GM21390 (cell line): ENCODE data around the gene CDK10.
A peak's percentile ranks its signal among the peaks of the same experiment; 100 is the strongest.
"Not testable (repeated sequence)": the region's sequence is repeated elsewhere in the genome, so short reads cannot be mapped to it uniquely, and the experiment has no call there.

Experiments
- ATAC-seq: cut with Tn5 transposase; IDR thresholded peaks from one replicate; pipeline ENCODE4 v1.9.1; 2021; ENCODE audit not compliant: unreplicated experiment

The CDK10 gene, protein sequence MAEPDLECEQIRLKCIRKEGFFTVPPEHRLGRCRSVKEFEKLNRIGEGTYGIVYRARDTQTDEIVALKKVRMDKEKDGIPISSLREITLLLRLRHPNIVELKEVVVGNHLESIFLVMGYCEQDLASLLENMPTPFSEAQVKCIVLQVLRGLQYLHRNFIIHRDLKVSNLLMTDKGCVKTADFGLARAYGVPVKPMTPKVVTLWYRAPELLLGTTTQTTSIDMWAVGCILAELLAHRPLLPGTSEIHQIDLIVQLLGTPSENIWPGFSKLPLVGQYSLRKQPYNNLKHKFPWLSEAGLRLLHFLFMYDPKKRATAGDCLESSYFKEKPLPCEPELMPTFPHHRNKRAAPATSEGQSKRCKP

DNA sequence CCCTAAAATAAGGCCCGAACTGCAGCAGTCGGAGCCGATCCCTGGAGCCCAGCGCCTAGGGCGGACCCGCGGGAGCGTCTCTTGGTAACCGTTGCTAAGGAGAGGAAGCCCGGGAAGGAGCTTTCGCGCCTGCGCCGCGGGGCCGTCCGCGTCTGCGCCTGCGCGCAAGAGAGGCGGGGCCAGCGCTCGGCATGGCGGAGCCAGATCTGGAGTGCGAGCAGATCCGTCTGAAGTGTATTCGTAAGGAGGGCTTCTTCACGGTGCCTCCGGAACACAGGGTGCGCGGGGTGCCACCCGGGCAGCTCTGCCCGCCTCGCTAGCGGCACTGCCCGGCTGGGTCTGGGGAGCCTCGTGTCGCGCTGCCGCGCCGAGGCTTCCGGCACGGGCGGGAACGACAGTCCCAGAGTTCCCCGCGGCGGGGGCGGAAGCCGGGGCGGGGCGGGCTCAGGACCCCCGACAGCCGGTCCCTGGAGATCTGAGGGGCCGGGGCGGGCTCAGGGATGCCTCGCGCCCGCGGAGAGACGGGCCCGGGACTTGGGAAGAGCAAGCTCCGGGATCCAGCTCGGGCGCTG is at the start of gene CDK10:
TSS of gene CDK10 (plus strand) at position 170 of the 572 bp plus-strand sequence. CDS start at position 192, 22 bp downstream.
- peak; percentile 82 for ATAC-seq

DNA sequence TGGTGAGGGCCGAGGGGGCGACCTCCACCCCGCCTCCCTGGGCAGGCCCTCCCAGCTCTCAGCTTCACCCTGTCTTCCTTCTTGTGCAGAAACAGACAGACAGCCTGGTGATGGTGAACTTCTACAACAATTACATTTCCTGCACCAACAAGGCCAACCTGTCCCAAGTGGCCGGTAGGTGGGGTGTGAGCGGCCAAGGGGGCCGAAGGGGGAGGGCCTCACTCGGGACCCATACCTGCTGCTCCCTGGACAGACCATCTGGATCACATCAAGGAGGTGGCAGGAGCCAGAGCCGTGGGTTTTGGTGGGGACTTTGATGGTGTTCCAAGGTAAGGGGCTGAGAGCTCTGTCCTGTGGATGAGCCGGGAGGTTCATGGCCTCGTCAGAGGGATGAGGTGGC is 49.1 kb upstream of the CDK10 start:
- no peak for ATAC-seq

DNA sequence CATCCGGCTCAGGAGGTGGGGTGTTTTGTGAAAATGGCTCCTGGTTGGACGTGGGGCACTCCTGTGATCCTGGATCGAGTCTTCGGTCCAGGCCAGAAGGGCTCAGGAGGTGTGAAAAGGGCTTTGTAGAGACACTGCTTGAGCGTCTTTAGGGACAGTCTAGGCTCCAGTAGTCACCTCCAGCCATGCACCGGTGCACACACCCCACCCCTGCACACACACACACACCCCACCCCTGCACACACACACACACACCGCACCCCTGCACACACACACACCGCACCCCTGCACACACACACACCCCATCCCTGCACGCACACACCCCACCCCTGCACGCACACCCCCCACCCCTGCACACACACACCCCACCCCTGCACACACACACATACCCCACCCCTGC is 48.0 kb upstream of the CDK10 start:
- ATAC-seq = no peak

DNA sequence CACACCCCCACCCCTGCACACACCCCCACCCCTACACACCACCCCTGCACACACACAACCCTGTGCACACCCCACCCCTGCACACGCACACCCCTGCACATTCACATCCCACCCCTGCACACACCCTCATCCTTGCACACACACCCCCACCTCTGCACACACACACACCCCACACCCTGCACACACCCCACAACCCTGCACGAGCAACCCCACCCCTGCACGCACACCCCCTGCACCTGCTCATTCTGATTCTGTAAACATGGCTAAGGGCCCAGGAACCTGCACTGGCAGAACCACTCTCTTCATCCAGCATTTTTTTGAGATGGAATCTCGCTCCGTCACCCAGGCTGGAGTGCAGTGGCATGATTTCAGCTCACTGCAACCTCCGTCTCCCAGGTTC is 47.1 kb upstream of the CDK10 start:
- no peak for ATAC-seq

DNA sequence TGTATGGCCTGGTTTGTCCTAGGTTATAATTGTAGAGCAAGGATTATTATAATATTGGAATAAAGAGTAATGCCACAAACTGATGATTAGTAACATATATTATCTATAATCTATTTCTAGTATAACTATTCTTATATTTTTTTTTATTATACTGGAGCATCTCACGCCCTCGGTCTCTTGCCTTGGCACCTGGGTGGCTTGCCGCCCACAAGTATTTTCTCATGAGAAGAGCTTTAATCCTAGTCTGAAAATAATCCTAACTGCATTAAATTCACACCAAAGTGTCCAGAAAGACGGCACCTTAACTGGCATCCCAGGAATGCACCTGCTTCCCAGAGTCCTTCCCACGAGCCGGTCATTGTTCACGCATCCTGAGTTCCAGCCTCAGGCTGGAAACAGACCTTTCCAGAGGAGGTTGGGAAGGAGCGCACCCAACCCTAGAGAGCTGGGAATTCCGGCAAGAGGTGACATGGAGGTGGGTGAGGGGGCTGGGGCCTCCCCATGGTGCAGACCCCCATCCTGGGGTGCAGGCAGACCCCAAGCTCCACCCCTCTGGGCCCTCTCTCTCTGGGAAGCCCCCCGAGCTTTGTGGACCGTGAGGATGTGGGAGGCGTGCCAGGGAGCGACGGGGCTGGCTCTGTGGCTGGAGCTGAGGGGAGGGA is 44.9 kb upstream of the CDK10 start:
- no peak for ATAC-seq

DNA sequence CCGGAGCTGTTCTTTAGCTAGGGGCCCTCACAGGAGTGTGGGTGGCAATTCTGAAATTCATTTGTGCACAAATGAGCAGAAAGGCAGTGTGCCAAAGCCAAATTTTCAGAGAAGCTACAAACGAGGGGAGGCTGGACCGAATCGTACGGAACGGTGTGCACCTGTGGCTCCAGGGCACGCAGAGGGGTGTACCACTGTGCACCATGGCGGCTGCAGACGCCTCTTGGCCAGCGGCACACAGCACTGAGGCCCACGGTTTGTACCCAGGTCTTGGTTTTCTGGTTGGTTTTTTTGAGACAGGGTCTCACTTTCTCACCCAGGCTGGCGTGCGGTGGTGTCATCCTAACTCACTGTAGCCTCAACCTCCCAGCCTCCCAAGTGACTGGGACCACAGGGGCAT is 43.9 kb upstream of the CDK10 start:
- ATAC-seq = no peak

DNA sequence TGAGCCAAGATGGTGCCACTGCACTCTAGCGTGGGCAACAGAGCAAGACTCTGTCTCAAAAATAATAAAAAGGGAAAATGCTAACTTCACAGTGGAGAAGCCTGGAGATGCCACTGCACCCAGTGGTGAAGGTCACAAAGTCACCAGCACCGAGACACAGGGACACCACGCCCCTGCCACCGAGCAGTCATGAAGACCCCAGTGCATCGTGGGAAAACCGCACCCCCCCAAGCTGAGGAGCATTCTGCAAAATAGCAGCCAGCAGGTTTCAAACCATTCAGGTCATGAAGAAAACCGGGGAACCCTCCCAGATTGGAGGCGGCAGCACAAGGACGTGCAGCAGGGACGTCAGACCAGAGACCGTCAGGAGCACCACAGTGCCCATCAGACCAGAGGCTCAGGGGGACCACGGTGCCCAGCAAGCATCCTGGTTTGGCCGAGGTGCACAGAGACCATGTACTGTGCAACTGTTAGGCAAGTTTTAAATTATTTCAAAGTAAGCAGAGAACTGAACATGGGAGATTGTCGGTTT is 42.7 kb upstream of the CDK10 start:
- no peak for ATAC-seq

DNA sequence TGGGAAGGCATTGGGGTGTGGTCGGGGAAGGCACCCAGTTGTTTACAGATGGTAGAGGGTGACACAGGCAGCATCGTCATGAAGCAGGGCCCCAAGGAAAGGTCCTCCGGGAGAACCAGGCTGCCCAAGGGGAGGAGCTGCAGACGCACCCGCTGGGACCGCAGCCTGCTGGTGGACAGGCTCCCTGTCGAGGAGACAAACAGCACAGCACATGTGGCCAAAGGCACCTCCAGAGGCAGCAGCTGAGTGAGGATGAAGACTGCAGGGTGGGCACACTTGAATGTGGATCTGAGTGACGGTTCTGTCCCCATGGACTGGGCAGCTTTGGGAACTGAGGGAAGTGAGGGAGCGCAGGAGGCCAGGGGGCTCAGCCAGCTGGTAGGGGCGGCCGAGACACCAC is 41.4 kb upstream of the CDK10 start:
- ATAC-seq = no peak

DNA sequence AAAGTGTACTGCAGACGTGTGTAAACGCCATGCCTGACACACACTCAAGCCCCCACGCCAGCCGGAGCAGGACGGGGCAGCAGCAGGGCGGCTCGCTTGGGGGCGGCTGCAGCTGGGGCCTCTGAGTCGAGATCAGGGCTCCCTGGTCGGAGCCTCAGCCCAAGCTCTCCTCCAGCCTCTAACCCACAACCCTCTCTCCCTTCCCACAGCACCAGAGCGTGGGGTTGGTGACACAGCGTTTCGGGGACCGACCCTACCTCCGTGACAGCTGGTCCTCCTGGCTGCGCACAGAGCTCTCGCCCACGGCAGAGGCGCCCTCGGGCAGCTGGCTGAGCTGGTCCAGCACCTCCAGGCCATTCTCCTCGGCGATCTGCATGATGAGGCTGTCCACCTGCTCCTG is 40.2 kb upstream of the CDK10 start:
- no peak for ATAC-seq

DNA sequence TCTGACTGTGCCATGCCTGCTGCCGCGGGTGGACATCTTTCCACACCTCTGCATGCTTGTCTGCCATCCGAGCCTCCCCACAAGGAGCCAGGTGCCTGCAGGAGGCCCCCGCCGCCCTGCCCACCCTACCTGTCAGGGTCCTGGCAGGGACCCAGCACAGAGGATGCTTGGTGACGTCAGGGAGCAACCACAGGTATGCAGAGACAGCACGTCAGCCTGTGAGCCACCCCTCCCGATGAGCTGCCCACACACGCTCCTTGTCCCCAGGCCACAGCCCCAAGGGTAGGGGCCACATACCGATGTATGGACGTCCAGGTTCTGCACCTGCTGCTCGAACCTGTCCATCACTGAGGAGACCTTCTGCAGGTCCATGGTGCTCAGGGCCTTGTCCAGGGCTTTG is 39.6 kb upstream of the CDK10 start:
- ATAC-seq = no peak

DNA sequence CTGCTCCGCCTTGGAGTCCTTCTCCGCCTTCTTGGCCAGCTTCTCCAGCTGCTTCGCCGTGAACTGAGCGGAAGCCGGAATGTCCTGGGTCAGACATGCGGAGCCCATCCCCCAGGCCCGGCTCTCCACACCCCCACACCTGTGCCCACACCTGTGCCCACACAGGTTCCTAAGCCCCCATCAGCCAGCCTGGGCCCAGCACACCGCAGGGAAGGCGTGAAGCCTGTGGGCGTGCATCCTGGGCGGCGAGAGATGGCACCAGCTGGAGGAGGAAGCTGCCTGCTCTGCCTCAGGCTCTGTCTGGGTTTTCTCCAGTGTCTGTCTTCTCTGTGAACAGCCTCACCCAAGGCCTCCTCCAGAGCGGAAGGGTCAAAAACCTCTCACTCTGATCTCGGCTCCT is 34.9 kb upstream of the CDK10 start:
- no peak for ATAC-seq

DNA sequence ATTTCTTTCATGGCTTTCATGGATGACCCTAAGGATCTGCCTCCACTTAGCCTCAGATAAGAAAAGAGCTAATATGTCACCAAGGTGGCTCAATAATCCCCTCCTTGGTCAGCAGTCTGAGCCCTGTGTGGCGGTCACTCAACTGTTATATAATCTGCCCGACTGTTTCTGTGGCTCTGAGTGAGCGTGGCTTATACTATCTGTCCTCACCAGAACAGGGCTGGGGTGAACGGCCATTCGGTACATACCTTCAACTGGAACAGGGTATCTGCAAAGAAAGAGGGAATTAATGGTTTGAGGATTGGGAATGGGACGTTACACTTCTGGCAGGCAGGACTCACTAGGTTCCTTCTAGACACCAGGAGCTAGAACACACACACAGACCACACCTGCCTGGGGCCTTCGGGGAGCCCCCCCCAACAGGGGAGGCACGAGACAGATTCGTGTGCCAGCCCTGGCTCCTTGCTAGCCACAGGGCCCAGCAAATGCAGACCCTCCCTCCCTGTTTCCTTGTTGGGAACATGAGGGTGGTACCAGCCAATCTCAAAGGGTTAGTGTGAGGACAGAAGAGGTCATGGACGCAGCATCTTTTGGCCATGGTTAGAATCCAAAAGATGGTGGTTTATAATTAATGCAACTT is 32.7 kb upstream of the CDK10 start:
- ATAC-seq = no peak

DNA sequence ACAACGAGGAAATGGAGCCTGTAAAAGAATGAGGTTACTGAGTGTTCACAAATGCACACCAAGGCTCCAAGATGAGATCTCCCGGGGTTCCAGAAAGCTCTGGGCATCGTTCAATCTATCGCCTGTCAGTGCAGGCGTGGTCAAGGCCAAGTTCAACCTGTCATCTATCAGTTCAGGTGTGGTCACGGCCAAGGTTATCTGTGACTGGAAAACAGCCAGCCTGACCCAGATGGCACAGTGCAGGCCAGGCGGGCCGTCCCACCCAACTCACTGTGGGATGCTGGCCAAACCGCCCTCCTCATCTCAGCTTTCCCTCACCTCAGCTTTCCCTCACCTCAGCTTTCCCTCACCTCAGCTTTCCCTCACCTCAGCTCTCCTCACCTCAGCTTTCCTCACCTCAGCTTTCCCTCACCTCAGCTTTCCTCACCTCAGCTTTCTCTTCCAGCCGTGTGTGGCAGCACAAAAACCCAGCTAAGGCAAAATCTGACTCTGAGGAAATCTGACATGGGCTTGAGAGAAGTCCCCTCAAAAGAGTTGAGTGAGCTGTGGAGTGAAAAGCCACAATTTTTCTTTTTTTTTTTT is 31.3 kb upstream of the CDK10 start:
- no peak for ATAC-seq

DNA sequence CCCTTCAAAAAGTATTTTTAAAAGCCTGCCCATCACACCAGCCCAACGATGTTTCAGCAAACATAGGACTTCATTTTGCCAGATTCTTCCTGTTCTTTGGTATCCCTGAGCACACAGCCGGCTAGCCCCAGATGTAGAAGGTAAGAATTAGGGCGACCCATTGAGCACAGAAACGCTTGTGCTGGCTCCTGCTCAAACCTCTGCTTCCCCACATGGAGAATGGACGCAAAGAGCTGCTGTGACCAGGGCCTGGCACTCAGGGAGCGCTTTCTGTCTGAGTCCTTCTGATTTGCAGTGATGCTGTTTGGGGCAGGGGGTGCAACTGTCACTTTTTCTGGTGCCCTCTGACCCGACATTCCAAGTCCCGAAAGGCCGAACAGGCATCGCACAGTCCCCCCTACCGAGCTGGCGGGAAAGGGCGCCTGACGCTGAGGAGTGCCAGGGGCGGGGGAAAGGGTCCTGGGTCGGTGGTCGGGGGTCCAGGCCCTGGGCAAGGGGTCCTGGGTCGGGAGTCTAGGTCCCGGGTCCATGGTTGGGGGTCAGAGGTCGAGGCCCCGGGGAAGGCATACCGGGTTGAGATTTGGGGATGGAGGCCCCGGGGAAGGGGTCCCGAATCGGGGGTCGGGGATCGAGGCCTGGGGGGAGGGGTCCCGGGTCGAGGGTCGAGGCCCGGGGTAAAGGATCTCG is 29.9 kb upstream of the CDK10 start:
- no peak for ATAC-seq

DNA sequence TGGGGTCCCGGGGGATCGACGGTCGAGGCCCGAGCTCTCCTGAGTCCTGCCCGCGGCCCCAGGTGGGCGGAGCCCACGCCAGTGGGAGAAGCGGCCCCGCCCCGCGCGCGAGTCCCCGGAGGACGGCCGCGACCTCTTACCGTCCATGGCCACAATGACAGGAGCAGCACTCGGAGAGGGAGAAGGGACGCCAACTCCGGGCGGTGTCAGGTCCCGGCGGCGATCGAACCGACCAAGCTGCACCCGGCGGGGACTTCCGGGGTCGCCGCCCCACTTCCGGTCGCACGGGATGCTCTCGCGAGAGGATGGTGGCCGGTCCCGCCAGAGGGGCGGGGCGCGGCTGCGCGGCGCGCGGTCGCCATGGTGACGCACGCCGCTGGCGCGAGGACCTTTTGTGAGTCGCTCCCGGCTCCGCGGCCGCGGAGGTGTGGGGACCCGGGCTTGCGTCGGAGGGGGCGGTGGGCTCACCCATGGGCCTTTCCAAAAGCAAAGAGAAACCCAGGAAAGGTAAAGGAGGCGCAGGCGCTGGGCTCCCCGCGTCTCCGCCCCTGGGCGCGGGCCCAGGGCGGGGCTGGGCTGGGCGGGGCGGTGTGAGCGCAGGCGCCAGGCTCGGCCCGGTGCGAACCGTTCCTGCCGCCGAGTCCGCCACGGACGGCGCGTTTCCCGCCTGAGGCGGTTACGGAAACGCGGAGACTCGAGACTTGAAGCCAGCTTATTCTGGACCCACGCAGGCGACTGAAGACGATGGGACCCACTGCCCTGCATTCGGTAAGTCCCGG is 28.9 kb upstream of the CDK10 start, which contains the start of the genes CHMP1A and SPATA33:
TSS of gene CHMP1A (minus strand) at position 267 of the 779 bp plus-strand sequence. CDS start at position 147, 120 bp downstream.
TSS of gene SPATA33 (plus strand) at position 395 of the 779 bp plus-strand sequence. CDS start at position 471, 76 bp downstream.
- peak; percentile 80 for ATAC-seq

DNA sequence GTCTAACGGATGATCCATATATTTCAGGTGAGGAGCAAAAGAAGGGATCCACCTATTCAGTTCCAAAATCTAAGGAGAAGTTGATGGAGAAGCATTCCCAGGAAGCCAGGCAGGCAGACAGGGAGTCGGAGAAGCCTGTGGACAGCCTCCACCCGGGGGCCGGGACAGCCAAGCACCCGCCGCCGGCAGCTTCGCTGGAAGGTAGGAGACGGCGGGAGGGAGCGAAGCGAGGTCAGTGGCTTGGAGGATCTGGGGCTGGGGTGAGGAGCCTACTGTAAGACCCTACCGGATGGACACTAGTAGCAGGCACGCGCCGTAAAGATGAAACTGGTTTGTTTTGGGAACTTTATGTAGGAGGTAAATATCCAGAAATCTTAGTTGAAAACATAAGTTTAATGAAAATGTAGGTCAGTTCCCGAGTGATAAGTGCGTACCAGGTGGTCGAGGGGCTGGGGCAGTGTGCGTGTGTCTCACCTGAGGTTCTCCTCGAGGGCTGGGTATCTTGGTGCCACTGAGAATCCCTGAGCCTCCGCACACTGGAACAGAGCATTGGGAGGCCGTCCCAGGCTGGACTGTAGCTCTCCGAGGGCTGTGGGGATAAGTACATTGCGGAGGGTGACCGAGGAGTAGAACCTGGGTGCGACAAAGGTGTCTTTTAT is 28.1 kb upstream of the CDK10 start:
- no peak for ATAC-seq

DNA sequence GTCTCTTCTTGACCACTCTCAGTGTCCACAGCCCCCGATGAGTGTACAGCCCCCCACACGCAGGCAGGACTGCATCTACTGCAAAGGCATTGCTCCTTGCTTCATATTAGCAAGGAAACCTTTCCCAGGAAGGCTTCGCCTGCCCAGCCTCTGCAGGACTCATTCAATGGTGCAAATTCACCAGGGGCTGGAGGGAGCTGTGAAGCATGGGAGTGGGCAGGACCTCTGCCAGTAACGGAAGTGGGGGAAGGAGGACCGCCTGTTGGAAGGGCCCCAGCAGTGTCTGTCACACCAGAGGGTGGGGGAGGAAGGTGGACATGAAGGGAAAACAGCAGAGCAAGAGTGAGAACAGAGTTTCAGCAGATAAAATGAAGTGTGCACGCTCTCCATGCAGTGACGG is 26.3 kb upstream of the CDK10 start:
- no peak for ATAC-seq

DNA sequence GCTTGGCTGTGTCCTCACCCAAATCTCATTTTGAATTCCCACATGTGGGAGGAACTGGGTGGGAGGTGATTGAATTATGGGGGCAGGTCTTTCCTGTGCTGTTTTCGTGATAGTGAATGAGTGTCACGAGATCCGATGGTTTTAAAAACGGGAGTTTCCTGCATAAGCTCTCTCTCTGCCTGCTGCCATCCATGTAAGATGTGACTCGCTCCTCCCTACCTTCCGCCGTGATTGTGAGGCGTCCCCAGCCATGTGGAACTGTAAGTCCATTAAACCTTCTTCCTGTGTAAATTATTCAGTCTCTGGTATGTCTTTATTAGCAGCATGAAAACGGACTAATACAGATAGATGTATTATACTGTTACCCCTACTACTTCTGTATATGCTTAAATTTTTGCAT is 25.3 kb upstream of the CDK10 start:
- ATAC-seq = no peak

DNA sequence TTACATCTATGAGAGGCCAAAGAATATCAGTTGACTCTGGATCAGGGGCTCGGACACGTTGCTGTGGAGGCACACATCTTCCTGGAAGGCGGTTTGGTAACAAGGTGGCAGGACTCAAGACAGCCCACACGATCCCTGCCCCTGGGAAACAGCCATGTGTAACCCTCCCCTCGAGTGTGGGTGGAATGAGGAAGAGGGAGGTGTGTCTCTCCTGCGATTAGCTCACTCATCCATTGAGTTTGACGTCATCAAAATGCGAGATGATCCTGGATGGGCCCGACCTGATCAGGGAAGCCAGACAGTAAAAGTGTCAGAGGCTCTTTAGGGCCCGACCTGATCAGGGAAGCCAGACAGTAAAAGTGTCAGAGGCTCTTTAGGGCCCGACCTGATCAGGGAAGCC is 22.3 kb upstream of the CDK10 start:
- not testable (repeated sequence) for ATAC-seq
